ENCODE measurements around the gene IQCK.

DNA sequence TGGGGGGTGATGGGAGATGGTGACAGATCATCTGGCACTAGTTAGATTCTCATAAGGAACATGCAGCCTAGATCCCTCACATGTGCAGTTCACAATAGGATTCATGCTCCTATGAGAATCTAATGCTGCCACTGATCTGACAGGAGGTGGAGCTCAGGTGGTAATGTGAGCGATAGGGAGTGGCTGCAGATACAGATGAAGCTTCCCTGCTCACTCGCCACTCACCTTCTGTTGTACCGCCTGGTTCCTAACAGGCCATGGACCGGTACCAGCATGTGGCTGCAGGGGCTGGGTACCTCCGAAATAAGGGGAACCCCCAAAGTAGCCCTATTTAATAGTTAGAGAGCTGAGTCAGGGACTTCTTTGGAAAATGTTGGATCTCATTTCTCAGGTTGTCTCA, 106.1 kb downstream of the IQCK start:
- TF ChIP-seq, protein P1, sequence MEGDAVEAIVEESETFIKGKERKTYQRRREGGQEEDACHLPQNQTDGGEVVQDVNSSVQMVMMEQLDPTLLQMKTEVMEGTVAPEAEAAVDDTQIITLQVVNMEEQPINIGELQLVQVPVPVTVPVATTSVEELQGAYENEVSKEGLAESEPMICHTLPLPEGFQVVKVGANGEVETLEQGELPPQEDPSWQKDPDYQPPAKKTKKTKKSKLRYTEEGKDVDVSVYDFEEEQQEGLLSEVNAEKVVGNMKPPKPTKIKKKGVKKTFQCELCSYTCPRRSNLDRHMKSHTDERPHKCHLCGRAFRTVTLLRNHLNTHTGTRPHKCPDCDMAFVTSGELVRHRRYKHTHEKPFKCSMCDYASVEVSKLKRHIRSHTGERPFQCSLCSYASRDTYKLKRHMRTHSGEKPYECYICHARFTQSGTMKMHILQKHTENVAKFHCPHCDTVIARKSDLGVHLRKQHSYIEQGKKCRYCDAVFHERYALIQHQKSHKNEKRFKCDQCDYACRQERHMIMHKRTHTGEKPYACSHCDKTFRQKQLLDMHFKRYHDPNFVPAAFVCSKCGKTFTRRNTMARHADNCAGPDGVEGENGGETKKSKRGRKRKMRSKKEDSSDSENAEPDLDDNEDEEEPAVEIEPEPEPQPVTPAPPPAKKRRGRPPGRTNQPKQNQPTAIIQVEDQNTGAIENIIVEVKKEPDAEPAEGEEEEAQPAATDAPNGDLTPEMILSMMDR (IDR thresholded peaks at IDR 0.05; ENCODE audit: extremely low read depth in 1 of 2, insufficient read depth in 1 of 2, low read depth in 1 of 2, low read length in 2 of 2), result no peak
- no peak for TF ChIP-seq EZH2 (IDR thresholded peaks at IDR 0.05; ENCODE audit: borderline replicate concordance, low read depth, low read length, severe bottlenecking)
- TF ChIP-seq, protein P2, sequence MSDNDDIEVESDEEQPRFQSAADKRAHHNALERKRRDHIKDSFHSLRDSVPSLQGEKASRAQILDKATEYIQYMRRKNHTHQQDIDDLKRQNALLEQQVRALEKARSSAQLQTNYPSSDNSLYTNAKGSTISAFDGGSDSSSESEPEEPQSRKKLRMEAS (IDR thresholded peaks at IDR 0.05; ENCODE audit: insufficient read depth, insufficient read length), result no peak
- no peak for TF ChIP-seq GATA2 (IDR thresholded peaks at IDR 0.05; ENCODE audit: insufficient read depth, insufficient read length, low read depth, low read length)
- no peak for TF ChIP-seq POLR2A (IDR thresholded peaks at IDR 0.05; ENCODE audit: low read depth, low read length)
- no peak for TF ChIP-seq POLR2AphosphoS5 (IDR thresholded peaks at IDR 0.05; ENCODE audit: insufficient read depth, low read depth, low read length)

Measured in endothelial cell of umbilical vein (primary cell).